ENCODE results near the gene GNB1. TPM values are rescaled to one million over a fixed set of nuclear protein-coding genes. Genes with fewer than 3 reads are reported as not detected.

GNB1 gene
- total RNA-seq, 1 experiment from 2014 or later, result 400 TPM

- no peaks in the 10 kb centered on the region for H3K27me3 Mint-ChIP-seq (ENCODE audit: low read depth)
- Histone ChIP-seq H4K91ac (ENCODE audit: insufficient read length, low read depth, low read length) (no peak overlapping the region), H3K23me2 (ENCODE audit: insufficient read length, low read depth, low read length, poor library complexity, severe bottlenecking) (no peaks in the 10 kb centered on the region), H3T11ph (ENCODE audit: low read length) (no peak overlapping the region), H3K14ac (ENCODE audit: insufficient read depth, low read length) (no peak overlapping the region), H2BK15ac (ENCODE audit: low read depth, low read length) (no peak overlapping the region), H4K20me1 (ENCODE audit: control insufficient read depth, insufficient read depth, insufficient read length) (peaks cover 3% of the 10 kb centered on the region), H3K27me3 (ENCODE audit: insufficient read depth, low read length) (no peaks in the 10 kb centered on the region), H2BK5ac (ENCODE audit: insufficient read length, low read length) (no peak overlapping the region), H3K18ac (ENCODE audit: insufficient read length, low read depth, low read length) (no peak overlapping the region), H3K27ac (ENCODE audit: insufficient read length, low read depth, low read length) (no peak overlapping the region), H3K79me2 (ENCODE audit: insufficient read depth, low read length) (peaks cover 4% of the 10 kb centered on the region; the same call in 1 of the 2 replicates), H3K9ac (ENCODE audit: extremely low read depth, insufficient read length, low read length) (no peak overlapping the region), H3K56ac (ENCODE audit: insufficient read length, low read depth, low read length) (no peak overlapping the region), H2BK120ac (ENCODE audit: low read depth, low read length, poor library complexity, severe bottlenecking) (no peak overlapping the region), H2AFZ (ENCODE audit: low read length) (no peak overlapping the region), H2AK5ac (ENCODE audit: insufficient read length, low read length) (no peak overlapping the region), H2BK12ac (ENCODE audit: insufficient read length, low read depth, low read length) (no peak overlapping the region), H3K23ac (ENCODE audit: insufficient read length, low read depth, low read length) (no peak overlapping the region), H2BK20ac (ENCODE audit: low read depth, low read length, poor library complexity, severe bottlenecking) (no peak overlapping the region), H3K79me1 (ENCODE audit: insufficient read depth, low read depth, low read length, poor library complexity, severe bottlenecking) (peaks cover 6% of the 10 kb centered on the region), H3K4me1 (ENCODE audit: insufficient read depth, low read length) (no peaks in the 10 kb centered on the region), H3K4me2 (ENCODE audit: insufficient read depth, insufficient read length, low read length) (no peak overlapping the region), H4K8ac (replicated peaks; ENCODE audit: insufficient read length, low read depth, low read length) (no peak overlapping the region), H3K4ac (ENCODE audit: low read depth, low read length) (no peak overlapping the region), H3K9me3 (ENCODE audit: control insufficient read depth, low read depth, low read length) (no peaks in the 10 kb centered on the region), H4K5ac (ENCODE audit: insufficient read length, low read depth, low read length) (no peak overlapping the region)
- TF ChIP-seq, protein P1, sequence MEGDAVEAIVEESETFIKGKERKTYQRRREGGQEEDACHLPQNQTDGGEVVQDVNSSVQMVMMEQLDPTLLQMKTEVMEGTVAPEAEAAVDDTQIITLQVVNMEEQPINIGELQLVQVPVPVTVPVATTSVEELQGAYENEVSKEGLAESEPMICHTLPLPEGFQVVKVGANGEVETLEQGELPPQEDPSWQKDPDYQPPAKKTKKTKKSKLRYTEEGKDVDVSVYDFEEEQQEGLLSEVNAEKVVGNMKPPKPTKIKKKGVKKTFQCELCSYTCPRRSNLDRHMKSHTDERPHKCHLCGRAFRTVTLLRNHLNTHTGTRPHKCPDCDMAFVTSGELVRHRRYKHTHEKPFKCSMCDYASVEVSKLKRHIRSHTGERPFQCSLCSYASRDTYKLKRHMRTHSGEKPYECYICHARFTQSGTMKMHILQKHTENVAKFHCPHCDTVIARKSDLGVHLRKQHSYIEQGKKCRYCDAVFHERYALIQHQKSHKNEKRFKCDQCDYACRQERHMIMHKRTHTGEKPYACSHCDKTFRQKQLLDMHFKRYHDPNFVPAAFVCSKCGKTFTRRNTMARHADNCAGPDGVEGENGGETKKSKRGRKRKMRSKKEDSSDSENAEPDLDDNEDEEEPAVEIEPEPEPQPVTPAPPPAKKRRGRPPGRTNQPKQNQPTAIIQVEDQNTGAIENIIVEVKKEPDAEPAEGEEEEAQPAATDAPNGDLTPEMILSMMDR (conservative IDR thresholded peaks at IDR 0.05), result no peak
- H3K4me3 Mint-ChIP-seq, result no peak overlapping the region
- peaks cover 4 to 12% of the 10 kb centered on the region in 2 experiments; a peak in 3 of 4 replicates for H3K4me1 Mint-ChIP-seq
- peaks cover 26 to 78% (median 64%) of the 10 kb centered on the region in 3 experiments; a peak in 6 of 7 replicates for H3K36me3 Mint-ChIP-seq (ENCODE audit: insufficient read depth in 1 of 3, low read depth in 3 of 3)
- H3K9me3 Mint-ChIP-seq, result no peaks in the 10 kb centered on the region
- WGBS (ENCODE audit: extremely low coverage, insufficient read length, low lambda C conversion rate), result no CpG with 5 or more reads among the region's 8 CpGs
- H3K27ac Mint-ChIP-seq, result no peak overlapping the region
- DNase-seq, result no peak
Observed at GRCh38 chr1:1804301-1804700, 86.6 kb downstream of the GNB1 start.

All from H9 (cell line).